Naive B cell (primary cell): Measurements from ENCODE around the gene UGT3A1. TPM values are rescaled to one million over a fixed set of nuclear protein-coding genes. Genes with fewer than 3 reads are reported as not detected.
"Not testable (repeated sequence)": the region's sequence is repeated elsewhere in the genome, so short reads cannot be mapped to it uniquely, and the experiment has no call there.

ENCODE experiments used
- ATAC-seq, 2 donors: fragments of 150-1000 bp; cut with Tn5 transposase; 2 replicates each; pipeline ENCODE4 v1.10.0; 2021; ENCODE audit warnings: low read depth in 2 of 2, mild to moderate bottlenecking in 2 of 2, moderate library complexity in 2 of 2
- DNase-seq: peaks from one replicate; pipeline ENCODE4 v3.0.0; 2022
- H3K27ac Mint-ChIP-seq, 6 donors: one replicate each; pipeline ENCODE4 v1.8.0; 2020 to 2022; ENCODE audit warnings: mild to moderate bottlenecking in 6 of 6, mixed read lengths in 6 of 6, moderate library complexity in 5 of 6, inconsistent platforms in 2 of 6
- H3K27me3 Mint-ChIP-seq, 3 donors: one replicate each; pipeline ENCODE4 v1.8.0; 2021 to 2022; ENCODE audit warnings: mixed read lengths in 3 of 3, mild to moderate bottlenecking in 1 of 3
- H3K36me3 Mint-ChIP-seq, 2 donors: one replicate each; pipeline ENCODE4 v1.8.0; 2020 to 2022; ENCODE audit warnings: mixed read lengths in 2 of 2, inconsistent platforms in 1 of 2, mild to moderate bottlenecking in 1 of 2
- H3K4me1 Mint-ChIP-seq, 3 donors: one replicate each; pipeline ENCODE4 v1.8.0; 2020 to 2022; ENCODE audit warnings: mixed read lengths in 3 of 3, inconsistent platforms in 1 of 3, mild to moderate bottlenecking in 1 of 3, moderate library complexity in 1 of 3
- H3K4me3 Mint-ChIP-seq, 8 donors: one replicate each; pipeline ENCODE4 v1.8.0; 2020 to 2022; ENCODE audit warnings: mild to moderate bottlenecking in 8 of 8, mixed read lengths in 8 of 8, moderate library complexity in 8 of 8, inconsistent platforms in 2 of 8
- H3K9me3 Mint-ChIP-seq, 7 donors: one replicate each; pipeline ENCODE4 v1.8.0; 2020 to 2022; ENCODE audit warnings: mixed read lengths in 7 of 7, mild to moderate bottlenecking in 5 of 7, inconsistent platforms in 2 of 7, moderate library complexity in 1 of 7
- polyA plus RNA-seq, 6 donors: library from polyadenylated mRNA; unstranded; fragments of 300-500 nt; fragmentation: Illumina TruSeq; gene quantifications; one replicate each; pipeline ENCODE4 v1.2.3, GENCODE V29; 2021; ENCODE audit warnings: low read depth in 6 of 6

The UGT3A1 gene
- polyA plus RNA-seq, 6 donors from 2014 or later, result 0.12 TPM; not detected in 5

DNA sequence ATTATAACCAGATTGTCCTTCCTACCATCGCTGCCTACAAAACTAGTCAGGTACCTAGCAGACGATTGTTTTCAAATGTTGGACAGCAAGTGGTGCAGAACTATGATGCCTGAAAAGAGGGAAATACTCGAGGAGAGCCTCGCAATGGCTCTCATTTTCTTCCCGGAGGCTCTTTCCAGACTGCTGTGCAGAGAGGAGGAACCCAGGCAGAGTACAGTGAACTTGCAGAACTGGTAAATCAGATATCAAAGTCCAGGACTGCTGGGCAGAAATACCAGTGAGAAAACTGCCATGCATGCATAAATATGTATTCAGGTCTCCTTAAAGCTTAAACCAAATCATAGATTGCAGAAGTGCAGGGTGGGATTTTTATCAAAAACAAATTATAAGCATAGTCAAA lies 26.4 kb upstream of the UGT3A1 start:
- Mint-ChIP-seq H3K4me1 (no peaks in the 10 kb centered on the region), H3K4me3 (no peak overlapping the region), H3K27ac (no peak overlapping the region), H3K9me3 (peaks cover 17 to 50% (median 33%) of the 10 kb centered on the region in 7 donors), H3K27me3 (no peaks in the 10 kb centered on the region), H3K36me3 (peaks cover 4 to 11% of the 10 kb centered on the region in 2 donors)
- no peak for DNase-seq
- no peak for ATAC-seq

DNA sequence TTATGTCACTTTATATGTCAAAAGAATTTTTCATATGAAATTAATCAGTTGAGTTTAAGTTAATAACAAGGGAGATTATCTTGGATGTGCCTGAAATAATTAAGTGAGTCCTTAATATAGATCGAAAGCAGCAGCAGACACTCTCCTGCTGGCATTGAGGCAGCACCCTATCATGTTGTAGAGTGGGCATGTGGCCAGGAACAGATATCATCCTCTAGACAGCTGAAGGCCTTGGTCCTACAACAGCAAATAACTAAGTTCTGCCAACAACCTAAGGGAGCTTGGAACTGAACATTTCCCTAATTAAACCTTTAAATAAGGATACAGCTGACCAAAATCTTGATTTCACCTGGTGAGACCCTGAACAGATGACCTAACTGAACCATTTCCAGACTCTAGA lies 25.8 kb upstream of the UGT3A1 start:
- Mint-ChIP-seq H3K4me1 (no peaks in the 10 kb centered on the region), H3K27ac (no peak overlapping the region), H3K27me3 (no peaks in the 10 kb centered on the region), H3K9me3 (peaks cover 19 to 53% (median 34%) of the 10 kb centered on the region in 7 donors), H3K4me3 (no peak overlapping the region), H3K36me3 (peaks cover 8 to 15% of the 10 kb centered on the region in 2 donors)
- DNase-seq, result no peak
- no peak for ATAC-seq

DNA sequence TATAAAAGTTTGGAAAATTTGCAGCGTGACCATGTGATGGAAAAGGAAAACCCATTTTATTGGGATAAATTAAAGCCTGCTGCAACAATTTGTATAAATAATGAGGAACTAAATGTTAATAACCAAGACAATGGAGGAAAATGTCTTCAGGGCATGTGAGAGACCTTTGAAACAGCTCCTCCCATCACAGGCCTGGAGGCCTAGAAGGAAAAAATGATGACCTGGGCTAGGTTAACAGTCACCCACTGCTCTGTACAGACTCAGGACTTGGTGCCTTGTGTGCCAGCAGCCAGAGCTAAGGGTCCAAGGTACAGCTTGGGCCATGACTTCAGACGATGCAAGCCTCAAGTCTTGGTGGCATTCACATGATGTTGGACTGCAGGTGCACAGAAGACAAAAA lies 22.0 kb upstream of the UGT3A1 start:
- Mint-ChIP-seq H3K27me3 (no peaks in the 10 kb centered on the region), H3K9me3 (peaks cover 26 to 67% (median 45%) of the 10 kb centered on the region in 7 donors), H3K36me3 (peaks cover 8 to 15% of the 10 kb centered on the region in 2 donors), H3K4me1 (no peaks in the 10 kb centered on the region), H3K27ac (no peak overlapping the region), H3K4me3 (no peak overlapping the region)
- DNase-seq, result no peak
- no peak for ATAC-seq

DNA sequence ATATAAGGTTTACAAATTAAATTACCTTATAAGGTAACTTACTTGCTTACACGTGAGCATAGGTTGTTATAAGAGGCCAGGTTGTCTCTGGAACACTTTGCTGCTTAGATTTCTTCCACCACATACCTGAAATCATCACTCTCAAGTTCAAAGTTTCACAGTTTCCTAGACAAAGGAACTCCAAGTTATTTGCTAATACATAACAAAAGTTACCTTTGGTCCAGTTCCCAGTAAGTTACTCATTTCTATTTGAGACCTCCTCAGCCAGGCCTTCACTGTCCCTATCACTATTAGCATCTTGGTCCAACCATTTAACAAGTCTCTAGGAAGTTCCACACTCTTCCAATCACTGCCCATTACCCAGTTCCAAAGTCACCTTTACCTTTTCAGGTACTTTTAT lies 18.5 kb upstream of the UGT3A1 start:
- H3K9me3 Mint-ChIP-seq, result peaks cover 20 to 52% (median 34%) of the 10 kb centered on the region in 7 donors
- no peak for DNase-seq
- H3K27me3 Mint-ChIP-seq, result no peaks in the 10 kb centered on the region
- H3K4me1 Mint-ChIP-seq, result no peaks in the 10 kb centered on the region
- no peak overlapping the region for H3K27ac Mint-ChIP-seq
- H3K4me3 Mint-ChIP-seq, result no peak overlapping the region
- peaks cover 8 to 15% of the 10 kb centered on the region in 2 donors for H3K36me3 Mint-ChIP-seq
- ATAC-seq, result no peak

- no peaks in the 10 kb centered on the region for H3K27me3 Mint-ChIP-seq
- DNase-seq (no peak), ATAC-seq (no peak)
- H3K36me3 Mint-ChIP-seq, result peaks cover 1% of the 10 kb centered on the region in 2 donors
- H3K9me3 Mint-ChIP-seq, result peaks cover 13 to 31% (median 17%) of the 10 kb centered on the region in 7 donors
- H3K4me1 Mint-ChIP-seq, result no peaks in the 10 kb centered on the region
- no peak overlapping the region for H3K27ac Mint-ChIP-seq
- H3K4me3 Mint-ChIP-seq, result no peak overlapping the region
Observed at GRCh38 chr5:36007366-36007765, 16.2 kb upstream of the UGT3A1 start.

DNA sequence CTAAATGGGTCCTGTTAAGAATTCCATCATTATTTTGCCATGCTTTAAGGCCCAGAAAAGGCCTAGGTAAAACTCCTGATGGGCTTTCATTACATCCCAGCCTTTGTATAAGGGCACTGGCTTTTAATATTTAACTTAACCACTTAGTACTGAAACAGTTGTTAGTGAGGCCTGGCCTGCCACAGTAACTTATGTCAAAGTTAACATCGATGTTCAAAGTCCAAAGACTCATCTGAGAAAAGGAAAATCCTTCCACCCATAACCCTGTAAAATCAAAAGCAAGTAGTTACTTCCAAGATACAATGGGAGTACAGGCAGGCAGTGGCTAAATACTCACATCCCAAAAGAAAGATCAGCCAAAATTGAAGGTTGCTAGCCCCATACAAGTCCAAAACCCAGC lies 15.0 kb upstream of the UGT3A1 start:
- ATAC-seq (no peak), DNase-seq (no peak)
- Mint-ChIP-seq H3K4me3 (no peak overlapping the region), H3K27me3 (no peaks in the 10 kb centered on the region), H3K36me3 (no peaks in the 10 kb centered on the region), H3K4me1 (no peaks in the 10 kb centered on the region), H3K9me3 (peaks cover 8 to 22% (median 14%) of the 10 kb centered on the region in 7 donors), H3K27ac (no peak overlapping the region)

- Mint-ChIP-seq H3K4me1 (no peaks in the 10 kb centered on the region), H3K4me3 (no peak overlapping the region), H3K9me3 (peaks cover 0 to 5% (median 0%) of the 10 kb centered on the region in 7 donors), H3K36me3 (no peaks in the 10 kb centered on the region), H3K27ac (no peak overlapping the region), H3K27me3 (no peaks in the 10 kb centered on the region)
- DNase-seq (no peak), ATAC-seq (no peak)
Observed at GRCh38 chr5:36001032-36001431, 9.8 kb upstream of the UGT3A1 start.

DNA sequence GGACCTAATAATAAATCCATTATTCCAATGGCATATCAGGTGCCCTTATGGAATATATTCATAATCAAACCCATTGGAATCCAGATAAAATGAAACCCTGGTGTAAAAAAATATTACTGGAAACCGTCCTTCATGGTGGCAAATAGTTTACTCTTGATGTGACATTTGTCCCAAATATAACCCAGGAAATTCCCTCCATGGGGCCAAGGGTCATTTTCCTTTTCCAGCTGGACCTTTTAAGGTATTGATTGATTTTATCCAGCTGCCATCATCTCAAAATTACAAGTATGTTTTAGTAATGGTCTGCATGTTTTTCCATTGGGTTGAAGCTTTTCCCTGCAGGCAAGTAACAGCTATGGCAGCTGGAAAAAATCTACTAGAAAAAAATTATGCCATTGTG lies 8.4 kb upstream of the UGT3A1 start:
- Mint-ChIP-seq H3K36me3 (no peaks in the 10 kb centered on the region), H3K27me3 (no peaks in the 10 kb centered on the region), H3K9me3 (peaks cover 0 to 5% (median 0%) of the 10 kb centered on the region in 7 donors), H3K4me3 (no peak overlapping the region), H3K27ac (no peak overlapping the region), H3K4me1 (no peaks in the 10 kb centered on the region)
- no peak for ATAC-seq
- no peak for DNase-seq

DNA sequence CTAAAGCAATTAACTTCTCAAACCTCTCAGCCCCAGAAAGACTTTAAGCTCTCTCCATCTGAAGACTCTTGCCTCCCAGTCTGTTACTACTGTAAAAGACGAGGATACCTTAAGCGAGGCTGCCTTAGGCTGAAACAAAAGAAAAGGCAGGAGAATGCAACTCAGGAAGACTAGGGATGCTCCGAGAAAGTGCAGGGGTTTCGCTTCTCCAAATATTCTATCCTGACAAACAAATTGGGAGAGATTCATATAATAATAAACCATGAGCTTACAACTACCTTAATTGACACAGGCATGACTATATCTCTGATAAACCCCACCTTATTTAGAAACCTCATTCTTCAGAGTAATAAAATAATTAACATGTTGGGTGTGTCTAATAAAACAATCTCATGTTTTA lies 4.9 kb upstream of the UGT3A1 start:
- Mint-ChIP-seq H3K4me3 (peak overlapping the region in 1 of 8 donors; percentile 48), H3K36me3 (no peaks in the 10 kb centered on the region), H3K27me3 (peaks cover 8 to 12% (median 10%) of the 10 kb centered on the region in 3 donors), H3K27ac (no peak overlapping the region), H3K4me1 (no peaks in the 10 kb centered on the region), H3K9me3 (no peaks in the 10 kb centered on the region)
- DNase-seq, result no peak
- no peak for ATAC-seq

DNA sequence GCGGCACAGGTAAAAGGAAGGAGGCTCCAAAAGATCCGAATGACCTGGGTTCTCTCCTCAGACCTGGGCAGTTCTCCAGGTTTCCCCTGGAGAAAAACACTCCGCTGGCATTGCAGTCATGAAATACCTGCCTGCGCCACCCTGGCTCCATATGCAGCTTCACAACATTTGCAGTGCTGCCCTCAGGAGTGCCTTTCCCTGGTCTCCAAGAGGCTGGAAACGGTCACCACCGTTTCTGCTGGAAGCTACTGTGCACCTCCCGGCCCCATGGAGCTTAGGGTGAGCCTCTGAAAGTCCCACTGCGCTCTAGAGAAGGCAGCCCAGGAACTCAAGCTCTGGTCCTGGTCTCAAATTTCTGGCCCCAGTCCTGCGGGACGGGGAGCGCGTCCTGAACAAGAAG lies 670 bp downstream of the UGT3A1 start:
- ATAC-seq (no peak), DNase-seq (no peak)
- peaks cover 10 to 22% (median 14%) of the 10 kb centered on the region in 3 donors for H3K27me3 Mint-ChIP-seq
- no peaks in the 10 kb centered on the region for H3K36me3 Mint-ChIP-seq
- no peaks in the 10 kb centered on the region for H3K9me3 Mint-ChIP-seq
- H3K4me1 Mint-ChIP-seq, result no peaks in the 10 kb centered on the region
- no peak overlapping the region for H3K4me3 Mint-ChIP-seq
- no peak overlapping the region for H3K27ac Mint-ChIP-seq

DNA sequence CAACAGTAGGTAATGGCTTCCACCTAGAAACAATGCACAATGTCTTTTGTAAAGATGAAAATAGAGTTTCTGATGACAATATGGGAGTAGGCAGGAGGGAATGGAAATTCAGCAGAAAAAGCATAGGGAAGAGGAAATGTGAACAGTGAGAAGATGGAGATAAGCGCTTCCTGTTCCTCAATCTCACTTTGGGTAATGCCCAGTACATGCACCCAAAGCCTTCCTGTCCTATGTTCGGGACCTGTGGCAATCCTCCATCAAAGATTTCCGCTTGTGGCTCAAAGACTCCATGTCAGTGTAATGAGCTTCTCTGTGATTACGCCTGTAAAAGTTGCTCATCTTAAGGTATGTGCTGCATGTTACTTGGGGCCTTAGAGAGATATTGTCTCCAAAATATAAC lies 2.7 kb downstream of the UGT3A1 start:
- H3K4me3 Mint-ChIP-seq, result no peak overlapping the region
- ATAC-seq (no peak), DNase-seq (no peak)
- peaks cover 8 to 22% (median 14%) of the 10 kb centered on the region in 3 donors for H3K27me3 Mint-ChIP-seq
- no peak overlapping the region for H3K27ac Mint-ChIP-seq
- H3K4me1 Mint-ChIP-seq, result no peaks in the 10 kb centered on the region
- H3K36me3 Mint-ChIP-seq, result no peaks in the 10 kb centered on the region
- peaks cover 0 to 4% (median under 1%) of the 10 kb centered on the region in 7 donors for H3K9me3 Mint-ChIP-seq

DNA sequence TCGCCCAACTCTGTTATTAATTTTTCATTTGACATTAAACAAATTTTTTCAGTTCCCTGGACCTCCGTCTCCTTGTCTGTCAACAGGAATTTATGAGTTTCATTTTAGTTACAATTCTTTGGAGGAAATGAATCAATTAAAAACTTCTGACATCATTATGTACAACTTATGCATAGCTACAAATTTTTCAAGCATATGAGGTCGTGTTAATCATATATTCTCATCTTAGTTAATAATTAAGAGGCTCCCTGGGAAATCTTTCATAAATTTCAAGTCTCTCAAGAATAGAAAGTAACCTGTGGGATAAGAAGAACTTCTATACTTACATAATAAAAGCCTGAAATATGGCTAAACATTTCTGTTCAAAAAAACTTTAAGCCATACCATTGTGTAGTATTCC lies 3.4 kb downstream of the UGT3A1 start:
- Mint-ChIP-seq H3K4me1 (no peaks in the 10 kb centered on the region), H3K9me3 (peaks cover 3 to 12% (median 8%) of the 10 kb centered on the region in 7 donors), H3K27me3 (peaks cover 6 to 22% (median 14%) of the 10 kb centered on the region in 3 donors), H3K36me3 (peaks cover 0 to 4% of the 10 kb centered on the region in 2 donors), H3K4me3 (no peak overlapping the region), H3K27ac (no peak overlapping the region)
- ATAC-seq (no peak), DNase-seq (no peak)

- Mint-ChIP-seq H3K27me3 (no peaks in the 10 kb centered on the region), H3K4me1 (peaks cover 0 to 13% (median 4%) of the 10 kb centered on the region in 3 donors), H3K27ac (peak overlapping the region in 3 of 6 donors; percentile 1 to 49 (median 16)), H3K4me3 (peak overlapping the region in 2 of 8 donors; percentile 16 to 26), H3K9me3 (peaks cover 16 to 46% (median 23%) of the 10 kb centered on the region in 7 donors), H3K36me3 (peaks cover 0 to 8% of the 10 kb centered on the region in 2 donors)
- DNase-seq (no peak), ATAC-seq (peak in 1 of 2 donors; percentile 58)
Observed at GRCh38 chr5:35979715-35980114, 11.5 kb downstream of the UGT3A1 start.

DNA sequence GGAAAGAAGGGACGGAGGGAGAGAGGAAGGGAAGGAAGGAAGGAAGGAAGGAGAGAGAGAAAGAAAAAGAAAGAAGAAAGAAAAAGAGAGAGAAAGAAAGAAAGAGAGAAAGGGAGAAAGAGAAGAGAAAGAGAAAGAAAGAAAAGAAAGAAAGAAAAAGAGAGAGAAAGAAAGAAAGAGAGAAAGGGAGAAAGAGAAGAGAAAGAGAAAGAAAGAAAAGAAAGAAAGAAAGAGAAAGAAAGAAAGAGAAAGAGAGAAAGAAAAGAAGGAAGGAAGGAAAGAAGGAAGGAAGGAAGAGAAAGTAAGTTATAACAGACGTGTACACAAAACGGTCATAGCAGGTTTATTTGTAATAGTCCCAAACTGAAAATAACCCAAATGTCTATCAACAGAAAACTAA lies 14.3 kb downstream of the UGT3A1 start:
- H3K27me3 Mint-ChIP-seq, DNase-seq, ATAC-seq, H3K36me3 Mint-ChIP-seq, H3K4me3 Mint-ChIP-seq: not testable (repeated sequence)
- Mint-ChIP-seq H3K4me1 (peaks cover 0 to 13% (median 4%) of the 10 kb centered on the region in 3 donors), H3K9me3 (peaks cover 8 to 28% (median 13%) of the 10 kb centered on the region in 7 donors), H3K27ac (peak overlapping the region in 1 of 6 donors; percentile 39)

- Mint-ChIP-seq H3K9me3 (peaks cover 0 to 31% (median 5%) of the 10 kb centered on the region in 7 donors), H3K4me1 (peaks cover 0 to 6% (median 1%) of the 10 kb centered on the region in 3 donors), H3K27ac (no peak overlapping the region), H3K36me3 (no peaks in the 10 kb centered on the region), H3K27me3 (no peaks in the 10 kb centered on the region), H3K4me3 (no peak overlapping the region)
- no peak for ATAC-seq
- no peak for DNase-seq
Observed at GRCh38 chr5:35974570-35974969, 16.6 kb downstream of the UGT3A1 start.
